Gastroesophageal sphincter (tissue), 4 donors: ENCODE results near the gene TMEM178B. TPM values are rescaled to one million over a fixed set of nuclear protein-coding genes. Genes with fewer than 3 reads are reported as not detected.

Experiments
- ATAC-seq: fragments of 150-250 bp; one replicate; pipeline ENCODE4 v1.9.1; 2016; ENCODE audit warnings: mild to moderate bottlenecking, moderate library complexity
- H3K27ac ChIP-seq, 4 donors: fragments of 200-600 bp; sonication (generic) in 3 of 4; 1 replicate in 3 of 4; 2 replicates in 1 of 4; pipeline ENCODE4 v1.5.1; 2016 to 2019
- H3K27me3 ChIP-seq: fragments of 200-600 bp; sonication (generic); one replicate; pipeline ENCODE4 v1.5.1; 2019
- H3K36me3 ChIP-seq, 2 donors: fragments of 200-600 bp; sonication (generic); one replicate each; pipeline ENCODE4 v1.5.1; 2019; ENCODE audit warnings: control low read depth in 1 of 2
- H3K4me1 ChIP-seq, 3 donors: fragments of 200-600 bp; sonication (generic); 1 replicate in 2 of 3; 2 replicates in 1 of 3; pipeline ENCODE4 v1.5.1; 2016 to 2019; ENCODE audit warnings: control low read depth in 2 of 3
- H3K4me3 ChIP-seq, 2 donors: fragments of 200-600 bp; sonication (generic); one replicate each; pipeline ENCODE4 v1.5.1; 2019; ENCODE audit warnings: mild to moderate bottlenecking in 1 of 2, moderate library complexity in 1 of 2
- H3K9me3 ChIP-seq, 3 donors: fragments of 200-600 bp; sonication (generic); one replicate each; pipeline ENCODE4 v1.5.1; 2017 to 2019; ENCODE audit warnings: control low read depth in 2 of 3
- EP300 ChIP-seq: sonication (generic); formaldehyde crosslinking; IDR thresholded peaks from one replicate; pipeline ENCODE4 v1.6.1; 2017; ENCODE audit warnings: antibody characterized with exemption, mild to moderate bottlenecking
- POLR2A ChIP-seq, 2 donors: fragments of 450-650 bp; IDR thresholded peaks; one replicate each; pipeline ENCODE4 v1.6.1; 2017; ENCODE audit warnings: antibody characterized with exemption in 2 of 2, mild to moderate bottlenecking in 2 of 2, moderate library complexity in 1 of 2
- POLR2AphosphoS5 ChIP-seq: sonication (generic); formaldehyde crosslinking; IDR thresholded peaks from one replicate; pipeline ENCODE4 v1.6.1; 2017; ENCODE audit warnings: antibody characterized with exemption
- WGBS, 2 donors: methylation state at CpG; one replicate each; pipeline ENCODE4 v1.1.5; 2018; ENCODE audit warnings: low coverage in 1 of 2; 5-methylcytosine and 5-hydroxymethylcytosine counted together
- small RNA-seq, 4 donors: library from RNA; depleted of rRNA; stranded (forward); fragments of <200 nt; gene quantifications; one replicate each; pipeline ENCODE3, GENCODE V24; 2016
- total RNA-seq, 4 donors: library from RNA; depleted of rRNA; stranded (reverse); fragments of >200 nt; gene quantifications; one replicate each; pipeline ENCODE4 v1.1.0, GENCODE V29; 2016
- TF ChIP-seq, protein P1 (sequence below), 4 experiments: fragments of 200-600 bp in 2 of 4; fragments of 450-650 bp in 2 of 4; sonication (generic) in 1 of 4; IDR thresholded peaks; one replicate each; pipeline ENCODE4 v1.5.1; 2017 to 2019; ENCODE audit warnings: antibody characterized with exemption in 4 of 4, mild to moderate bottlenecking in 2 of 4, moderate library complexity in 2 of 4

The TMEM178B gene
- total RNA-seq, 4 donors from 2014 or later = 0.62 to 1.4 (median 1.0) TPM

DNA sequence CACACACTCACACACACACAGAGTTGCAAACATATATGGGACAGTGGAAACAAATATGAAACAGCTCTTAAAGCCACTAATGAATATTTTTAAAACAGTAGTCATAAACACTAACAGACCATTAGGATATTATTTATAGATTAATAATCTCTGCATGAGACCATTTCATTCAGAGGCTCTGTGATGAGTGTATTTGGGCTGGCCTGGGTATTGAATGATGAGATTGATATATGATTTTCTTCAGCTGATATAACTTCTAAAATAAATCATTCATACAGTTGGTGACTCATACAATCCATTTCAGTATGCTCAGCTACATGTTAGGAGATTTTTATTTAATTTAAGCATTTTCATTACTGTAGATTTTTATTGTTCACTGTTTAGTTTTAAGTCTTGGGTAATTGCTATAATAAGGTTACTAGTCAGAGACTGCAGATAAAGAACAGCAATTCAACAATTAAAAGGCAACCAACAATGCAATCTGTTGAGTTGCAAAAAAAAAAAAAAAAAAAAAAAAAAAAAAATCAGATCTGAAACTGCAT lies 452.2 kb downstream of the TMEM178B start:
- H3K4me3 ChIP-seq = no peak overlapping the region
- H3K36me3 ChIP-seq = no peaks in the 10 kb centered on the region
- H3K27ac ChIP-seq = no peak overlapping the region
- H3K9me3 ChIP-seq = no peaks in the 10 kb centered on the region
- no peaks in the 10 kb centered on the region for H3K4me1 ChIP-seq
- H3K27me3 ChIP-seq = peaks cover 9% of the 10 kb centered on the region
- ATAC-seq = no peak
- TF ChIP-seq POLR2A (IDR thresholded peaks at IDR 0.05) (no peak), POLR2AphosphoS5 (no peak), EP300 (no peak)
- TF ChIP-seq, protein P1, sequence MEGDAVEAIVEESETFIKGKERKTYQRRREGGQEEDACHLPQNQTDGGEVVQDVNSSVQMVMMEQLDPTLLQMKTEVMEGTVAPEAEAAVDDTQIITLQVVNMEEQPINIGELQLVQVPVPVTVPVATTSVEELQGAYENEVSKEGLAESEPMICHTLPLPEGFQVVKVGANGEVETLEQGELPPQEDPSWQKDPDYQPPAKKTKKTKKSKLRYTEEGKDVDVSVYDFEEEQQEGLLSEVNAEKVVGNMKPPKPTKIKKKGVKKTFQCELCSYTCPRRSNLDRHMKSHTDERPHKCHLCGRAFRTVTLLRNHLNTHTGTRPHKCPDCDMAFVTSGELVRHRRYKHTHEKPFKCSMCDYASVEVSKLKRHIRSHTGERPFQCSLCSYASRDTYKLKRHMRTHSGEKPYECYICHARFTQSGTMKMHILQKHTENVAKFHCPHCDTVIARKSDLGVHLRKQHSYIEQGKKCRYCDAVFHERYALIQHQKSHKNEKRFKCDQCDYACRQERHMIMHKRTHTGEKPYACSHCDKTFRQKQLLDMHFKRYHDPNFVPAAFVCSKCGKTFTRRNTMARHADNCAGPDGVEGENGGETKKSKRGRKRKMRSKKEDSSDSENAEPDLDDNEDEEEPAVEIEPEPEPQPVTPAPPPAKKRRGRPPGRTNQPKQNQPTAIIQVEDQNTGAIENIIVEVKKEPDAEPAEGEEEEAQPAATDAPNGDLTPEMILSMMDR (IDR thresholded peaks at IDR 0.05) = no peak

- Histone ChIP-seq H3K9me3 (no peaks in the 10 kb centered on the region), H3K4me1 (no peaks in the 10 kb centered on the region), H3K4me3 (no peak overlapping the region), H3K36me3 (no peaks in the 10 kb centered on the region), H3K27me3 (peaks cover 9% of the 10 kb centered on the region), H3K27ac (no peak overlapping the region)
- WGBS, 2 donors = 93 to 94% methylated on average over 2 to 4 of the region's 4 CpGs
- no peak for ATAC-seq
- no peak for TF ChIP-seq POLR2AphosphoS5
These were observed 453.2 kb downstream of the TMEM178B start for GRCh38 chr7:141527076-141527475.

DNA sequence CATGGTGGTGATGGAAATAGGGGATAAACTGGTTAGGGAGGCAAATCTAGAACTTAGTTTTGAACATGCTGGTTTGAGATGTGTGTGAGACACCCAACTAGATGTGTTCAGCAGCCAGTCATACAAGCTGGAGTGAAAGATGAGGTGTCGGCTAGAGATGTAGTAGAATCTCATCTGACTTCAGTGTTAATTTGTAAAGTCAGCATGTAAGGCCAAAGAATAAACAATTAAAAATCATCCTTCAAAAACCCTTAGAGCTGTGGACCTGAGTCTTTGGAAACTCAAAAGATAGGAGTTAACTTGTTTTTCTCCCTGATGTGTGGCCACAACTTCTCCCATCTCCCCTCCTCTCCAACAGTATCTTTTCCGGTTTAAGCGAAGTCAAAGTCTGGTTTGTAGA lies 454.5 kb downstream of the TMEM178B start:
- no peaks in the 10 kb centered on the region for H3K9me3 ChIP-seq

More for the DNA sequence above, 454.5 kb downstream of the TMEM178B start:
- no peak for TF ChIP-seq POLR2A (IDR thresholded peaks at IDR 0.05)
- no peak overlapping the region for H3K27ac ChIP-seq
- no peak for ATAC-seq
- WGBS, 2 donors = 79 to 90% methylated on average over 2 to 3 of the region's 3 CpGs
- no peak overlapping the region for H3K4me3 ChIP-seq
- H3K4me1 ChIP-seq = peaks cover 0 to 4% (median 0%) of the 10 kb centered on the region in 3 donors
- H3K36me3 ChIP-seq = no peaks in the 10 kb centered on the region
- peaks cover 9% of the 10 kb centered on the region for H3K27me3 ChIP-seq

Small RNAs within 50 kb of the gene (small RNA-seq; reads per million reads assigned to genes)
- gene AC006362.1 = 0 reads per million in 4 donors
- gene RNU4-74P = 0 reads per million in 4 donors

Other genes starting within 250 kb of the TMEM178B start
- gene BRAF, start 149.1 kb upstream of the TMEM178B start, total RNA-seq = 10 to 100 TPM; 33.1 to 56.0 (median 44.8) TPM
- 10 to 100 TPM; 13.4 to 27.6 (median 16.4) TPM for gene MRPS33, start 59.1 kb upstream of the TMEM178B start, total RNA-seq